Testis (tissue), 2 donors: Measurements from ENCODE around the gene ITIH5.

ENCODE experiments used
- CTCF ChIP-seq, 3 experiments: fragments of 450-650 bp in 2 of 3; fragments of 200-600 bp in 1 of 3; sonication (generic) in 1 of 3; IDR thresholded peaks; one replicate each; pipeline ENCODE4 v1.5.1; 2016 to 2019; ENCODE audit warnings: antibody characterized with exemption in 3 of 3, mild to moderate bottlenecking in 2 of 3, moderate library complexity in 1 of 3
- POLR2A ChIP-seq: fragments of 450-650 bp; IDR thresholded peaks from one replicate; pipeline ENCODE4 v1.6.1; 2017; ENCODE audit warnings: antibody characterized with exemption, mild to moderate bottlenecking, moderate library complexity

DNA sequence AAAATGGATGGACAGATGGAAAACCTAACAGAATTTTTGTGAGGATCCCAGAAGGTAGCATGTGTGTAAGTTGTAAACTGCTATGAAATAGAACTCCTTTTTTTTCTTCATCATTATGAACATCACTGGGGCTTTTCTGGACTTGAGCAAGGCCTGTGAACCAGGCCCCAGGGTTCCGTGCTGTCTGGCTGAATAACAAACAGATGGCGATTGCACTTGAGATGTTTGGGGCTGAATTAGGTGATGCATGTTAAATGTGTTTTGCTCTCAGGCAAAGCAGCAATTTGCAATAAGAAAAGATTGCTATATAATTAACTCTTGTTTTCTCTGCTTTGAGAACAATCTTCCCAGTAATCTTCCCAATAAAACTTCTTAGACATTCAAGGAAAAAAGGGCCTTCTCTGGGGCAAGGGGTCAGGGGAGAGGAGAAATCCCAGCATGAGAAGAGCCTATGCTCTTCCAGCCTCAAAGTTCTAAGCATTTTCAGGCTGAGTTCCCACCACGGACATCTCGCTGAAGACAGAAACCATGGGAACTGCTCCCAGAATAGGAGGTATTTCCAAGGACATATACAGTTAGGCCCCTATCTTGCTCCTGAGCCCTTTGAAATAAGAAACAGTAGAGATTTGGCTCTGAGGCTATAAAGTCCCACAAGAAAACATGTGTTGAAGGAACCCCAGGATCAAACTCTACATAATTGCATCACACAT is 98.7 kb downstream of the ITIH5 start:
- TF ChIP-seq CTCF (IDR thresholded peaks at IDR 0.05) (no peak), POLR2A (no peak)
